MV-4-11 (cell line): Measurements from ENCODE around the gene ATP13A3.
A peak's percentile ranks its signal among the peaks of the same experiment; 100 is the strongest.

Source experiments
- DNase-seq: peaks from one replicate; lab custom pipeline; 2025; lab: John Stamatoyannopoulos, UW

The ATP13A3 gene

DNA sequence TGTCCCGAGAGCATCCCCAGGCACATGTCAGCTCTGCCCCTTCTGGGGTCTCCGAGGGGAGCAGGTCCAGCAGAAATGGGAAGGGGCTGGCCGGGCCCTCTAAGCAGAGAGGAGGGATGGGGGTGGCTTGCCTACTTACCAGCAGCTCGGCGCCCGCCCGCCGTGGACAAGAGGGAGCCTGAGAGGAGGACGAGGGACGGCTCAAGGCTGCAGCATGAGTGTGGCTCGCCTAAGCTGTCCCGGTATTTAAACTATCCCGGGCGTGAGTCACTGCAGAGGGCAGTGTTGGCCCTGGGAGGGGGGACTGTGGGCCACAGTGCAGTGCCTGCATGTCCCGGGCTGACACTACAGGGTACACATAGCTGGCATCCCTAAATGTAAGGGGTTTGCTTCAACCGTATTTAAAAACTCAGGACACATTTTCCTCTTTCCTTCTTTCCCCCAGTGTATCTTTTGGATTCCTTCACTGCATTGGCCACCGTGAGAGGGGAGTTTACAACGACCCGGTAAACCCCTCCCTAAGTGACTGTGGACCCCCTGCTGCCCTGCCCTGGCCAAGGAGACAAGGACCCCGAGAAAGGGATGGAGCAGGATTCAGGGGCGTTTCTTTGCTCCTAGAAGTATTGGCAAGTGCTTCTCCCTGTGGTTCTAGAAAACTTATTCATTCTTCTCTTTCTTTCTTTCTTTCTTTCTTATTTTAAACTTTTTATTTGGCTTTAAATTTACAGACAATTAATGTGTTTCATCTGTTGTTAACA, 117.1 kb downstream of the ATP13A3 start, which contains the start of gene LRRC15:
Gene LRRC15, minus strand, starts transcription at position 222 of the 758 bp plus-strand sequence. CDS start 8,700 bp downstream, outside the sequence.
- no peak for DNase-seq

- DNase-seq: no peak
Observed at GRCh38 chr3:194368918-194369317, 117.9 kb downstream of the ATP13A3 start.

- DNase-seq: peak; percentile 71
Observed at GRCh38 chr3:194367992-194368841, 118.6 kb downstream of the ATP13A3 start.

DNA sequence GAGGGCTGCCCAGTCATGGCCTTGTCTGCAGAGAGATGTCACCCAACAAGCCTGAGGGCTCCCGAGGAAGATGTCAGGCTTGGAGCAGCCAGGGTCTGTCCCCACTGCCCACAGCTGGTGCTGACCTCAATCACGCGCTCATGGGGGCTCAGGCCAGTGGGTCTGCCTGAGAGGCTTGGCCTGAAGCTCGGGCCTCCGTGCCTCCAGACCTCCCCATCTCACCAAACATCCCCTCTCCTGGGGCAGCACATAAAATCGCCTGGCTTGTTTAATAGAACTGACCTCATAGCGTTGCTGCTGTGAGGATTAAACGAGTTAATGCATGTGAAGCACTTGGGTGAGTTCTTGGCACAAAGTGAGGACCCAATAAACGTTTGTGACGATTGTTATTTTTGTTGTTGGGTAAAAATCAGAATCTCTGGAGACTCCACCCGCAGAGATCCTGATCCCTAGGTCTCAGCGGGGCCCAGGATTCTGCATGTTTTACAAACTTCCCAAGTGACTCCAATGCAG, 120.8 kb downstream of the ATP13A3 start:
- DNase-seq: no peak

DNA sequence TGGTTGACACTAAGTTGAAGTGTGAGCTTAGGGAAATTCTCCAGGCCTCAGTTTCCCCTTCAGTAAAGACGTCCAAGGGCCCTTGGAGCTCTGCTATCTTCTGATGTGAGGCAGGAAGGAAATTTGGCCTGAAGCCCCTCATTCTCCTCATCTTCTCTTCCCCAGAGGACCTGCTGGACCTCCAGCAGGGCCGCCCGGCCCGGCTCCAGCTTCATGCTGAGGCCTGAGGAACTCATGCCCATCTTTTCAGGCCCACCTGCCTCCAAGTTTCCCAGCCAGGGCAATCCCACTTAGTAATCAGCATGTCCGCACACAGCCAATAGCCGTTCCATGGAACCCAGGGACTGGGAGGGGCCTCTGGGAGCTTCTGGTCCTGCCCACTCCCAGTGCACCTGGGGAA, 121.3 kb downstream of the ATP13A3 start:
- DNase-seq: no peak

DNA sequence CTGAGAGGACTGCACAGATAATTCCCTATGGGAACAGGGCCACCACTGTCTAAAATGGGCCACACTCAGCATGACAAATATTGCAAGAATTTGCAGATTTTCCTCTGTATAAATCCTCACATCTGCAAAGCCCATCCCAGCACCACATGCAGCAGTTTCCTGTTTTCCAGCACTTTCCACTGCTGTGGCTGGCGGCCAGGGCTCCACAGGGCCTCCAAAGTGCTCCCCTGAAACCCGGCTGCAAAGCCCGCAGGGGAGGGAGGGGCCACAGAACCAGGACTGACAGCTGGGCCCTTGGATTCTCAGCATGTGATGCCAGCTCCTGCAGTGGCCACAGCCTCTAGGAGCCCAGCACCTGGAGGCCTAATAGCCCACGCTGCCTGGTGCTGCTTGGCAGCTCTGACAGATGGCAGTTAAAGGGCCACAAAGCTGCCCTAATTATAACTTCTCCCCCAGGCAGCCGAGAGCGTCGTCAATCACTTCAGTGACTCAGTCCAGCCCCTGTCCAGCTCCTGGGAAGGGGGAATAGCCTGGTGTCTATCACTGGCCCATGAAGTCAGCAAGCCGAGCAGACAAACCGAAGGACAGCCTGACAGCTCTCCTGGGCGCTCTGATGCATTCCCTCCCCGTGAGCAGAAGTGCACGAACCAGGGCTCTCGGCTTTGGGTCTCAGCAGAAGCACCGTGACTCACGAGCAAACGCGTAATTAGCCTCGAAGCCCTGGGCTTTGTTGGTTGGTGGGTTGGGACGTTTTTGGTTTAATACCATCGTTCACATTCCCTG, 122.0 kb downstream of the ATP13A3 start:
- DNase-seq: no peak

DNA sequence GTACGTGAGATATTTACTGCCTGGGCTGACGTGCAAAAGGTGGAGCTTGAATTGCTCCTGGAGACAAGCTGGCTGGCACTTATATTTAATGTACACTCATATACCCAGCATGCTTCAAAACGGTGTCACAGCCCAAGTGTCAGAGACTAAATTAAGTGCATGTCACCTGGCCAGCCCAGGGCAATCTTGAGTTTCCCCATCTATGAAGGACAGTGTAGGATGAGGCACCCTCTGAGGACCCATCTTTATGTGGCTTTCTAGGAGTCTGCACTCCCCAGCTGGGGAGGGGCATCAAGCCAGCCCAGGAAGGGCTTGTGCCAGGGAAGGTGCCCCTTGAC, 122.5 kb downstream of the ATP13A3 start:
- no peak for DNase-seq

DNA sequence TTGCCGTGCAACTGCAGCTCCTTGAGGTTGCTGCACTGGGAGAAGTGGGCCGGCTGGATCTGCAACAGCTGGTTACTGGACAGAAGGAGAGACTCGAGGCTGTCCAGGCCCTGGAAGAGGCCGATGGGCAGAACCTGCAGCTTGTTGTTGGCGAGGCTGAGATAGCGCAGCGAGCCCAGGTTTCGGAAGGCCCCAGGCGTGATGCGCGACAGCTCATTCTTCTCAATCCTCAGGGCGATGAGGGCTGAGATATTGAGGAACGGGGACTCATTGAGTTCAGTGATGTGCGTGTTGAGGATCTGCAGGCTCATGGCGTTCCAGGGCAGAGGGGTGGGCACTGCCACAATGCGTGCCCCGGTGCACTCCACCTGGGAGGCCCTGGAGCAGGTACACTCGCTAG, 126.2 kb downstream of the ATP13A3 start:
- no peak for DNase-seq

DNA sequence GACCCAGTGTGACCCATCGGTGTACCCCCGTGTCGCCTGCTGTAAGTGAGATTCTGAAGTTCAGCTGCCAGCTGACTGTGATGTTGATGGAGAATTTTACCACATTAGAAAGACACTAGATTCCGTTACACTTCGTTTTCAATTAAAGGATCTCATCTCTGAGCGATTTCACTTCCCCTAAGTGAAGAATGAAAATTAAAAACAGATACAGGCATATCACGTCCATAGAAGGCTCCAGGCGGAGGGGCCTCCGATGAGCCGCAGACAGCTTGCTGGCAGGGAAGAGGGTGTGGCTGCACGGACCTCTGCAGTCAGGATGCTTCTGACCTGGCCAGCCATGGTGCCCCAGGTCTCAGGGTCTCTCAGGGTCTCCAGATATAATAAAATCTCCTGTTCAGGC, 129.1 kb downstream of the ATP13A3 start:
- peak; percentile 34 for DNase-seq

DNA sequence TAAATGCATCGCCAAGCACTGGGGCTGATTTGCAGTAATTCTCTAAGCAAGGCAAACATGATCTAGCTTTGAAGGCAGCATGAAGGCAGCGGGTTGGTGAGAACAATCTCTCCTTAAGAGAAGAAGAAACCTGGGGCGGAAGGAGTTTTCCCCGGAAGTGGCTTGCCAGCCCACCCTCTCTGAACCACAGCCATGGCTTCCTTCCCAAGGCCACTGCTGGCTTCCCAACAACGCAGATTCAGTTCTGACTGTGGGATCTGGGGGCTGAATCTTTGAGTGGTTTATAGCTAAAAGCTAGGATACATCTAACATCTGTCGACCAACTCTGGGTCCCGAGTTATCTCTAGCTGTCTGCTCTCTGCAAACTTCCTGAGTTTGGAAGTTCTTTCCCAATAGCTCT, 131.4 kb downstream of the ATP13A3 start:
- DNase-seq: no peak

DNA sequence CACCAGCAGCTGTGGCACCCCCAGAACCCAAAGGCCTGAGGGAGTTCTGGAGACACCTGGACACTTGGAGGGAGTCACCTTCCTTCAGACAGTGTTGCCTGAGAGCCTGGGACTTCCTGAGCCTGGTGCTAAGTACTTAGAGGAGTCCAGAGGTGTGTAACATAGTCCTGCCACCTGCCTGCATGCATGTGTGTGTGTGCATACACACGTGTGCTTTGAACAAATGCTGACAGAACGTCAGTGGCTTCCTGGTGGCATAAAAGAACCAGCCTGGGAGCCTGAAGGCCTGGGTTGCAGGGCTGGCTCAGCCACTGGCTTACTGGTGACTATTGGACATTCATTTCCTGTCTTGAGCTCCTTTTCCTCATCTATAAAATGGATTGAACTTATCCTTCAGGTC, 132.5 kb downstream of the ATP13A3 start:
- no peak for DNase-seq
